Measurements from ENCODE around the gene MAML1. TPM values are rescaled to one million over a fixed set of nuclear protein-coding genes. Genes with fewer than 3 reads are reported as not detected.

Gene MAML1
- total and polyA plus RNA-seq, 7 experiments from 2014 or later, result 3.5 to 51.2 (median 33.4) TPM

DNA sequence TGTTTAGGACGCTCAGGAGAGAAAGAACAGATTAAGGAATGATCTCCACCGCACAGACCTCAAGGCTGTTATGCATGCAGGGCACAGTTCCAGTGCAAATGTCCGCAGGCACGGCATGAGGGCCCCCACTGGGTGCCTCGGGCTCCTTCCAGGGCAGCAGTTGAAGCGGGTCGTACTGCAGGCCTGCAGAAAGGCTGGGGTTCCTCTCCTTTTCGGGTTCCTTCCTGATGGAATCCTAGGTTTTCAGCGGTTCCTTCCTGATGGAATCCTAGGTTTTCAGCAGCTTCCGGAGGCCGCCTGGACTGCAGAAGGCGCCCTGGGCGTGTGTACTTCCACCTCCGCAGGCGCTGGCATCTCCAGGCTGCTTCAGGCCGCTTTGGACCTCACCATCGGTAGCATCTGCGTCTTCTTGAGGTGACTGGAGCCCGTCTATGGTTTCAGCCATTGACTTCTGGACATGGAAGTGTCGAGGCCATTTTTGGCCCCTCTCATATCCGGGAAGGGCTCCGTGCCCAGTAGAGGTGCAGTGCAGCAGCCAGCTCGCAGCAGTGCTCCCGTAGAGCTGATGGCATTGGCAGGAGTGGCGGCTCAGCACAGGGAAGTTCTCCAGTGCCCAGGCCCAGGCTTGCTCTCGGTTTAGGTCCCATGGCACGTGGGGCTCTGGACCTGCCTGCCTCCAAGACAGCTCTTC, 79.7 kb downstream of the MAML1 start:
- Mint-ChIP-seq H3K27ac (no peak overlapping the region), H3K27me3 (peaks cover 0 to 3% (median 0%) of the 10 kb centered on the region in 5 donors), H3K4me1 (peaks cover 0 to 9% (median 6%) of the 10 kb centered on the region in 7 donors), H3K9me3 (no peaks in the 10 kb centered on the region), H3K4me3 (no peak overlapping the region), H3K36me3 (peaks cover 0 to 21% (median 4%) of the 10 kb centered on the region in 5 donors)
- H3K9me3 ChIP-seq (ENCODE audit: control insufficient read depth in 2 of 3, low read length in 3 of 3), result no peaks in the 10 kb centered on the region
- H3K4me1 ChIP-seq (ENCODE audit: control insufficient read depth in 2 of 2, insufficient read depth in 2 of 2, low read length in 2 of 2), result no peaks in the 10 kb centered on the region
- POLR2A ChIA-PET, result interaction anchor here (0.8 to 1.5 kb wide), 2 partner anchors 8 to 9 kb away, joined by 3 to 8 read pairs; partner anchors contain the start of gene SQSTM1
- DNase-seq, result no peak
- H3K4me3 ChIP-seq (ENCODE audit: low read length), result no peak overlapping the region
- no peak for ATAC-seq
- no peak overlapping the region for H3K27ac ChIP-seq (ENCODE audit: low read depth, low read length)
- intact Hi-C loops (cut with micrococcal nuclease), result loop anchor here in 1 of 2 donors (10.0 kb wide), 1 partner anchor 1607 kb away; the partner anchor contains the start of gene HNRNPAB
- no peaks in the 10 kb centered on the region for H3K27me3 ChIP-seq (ENCODE audit: control insufficient read depth in 2 of 2, insufficient read depth in 2 of 2, low read length in 2 of 2)
- peaks cover 0 to 22% (median 0%) of the 10 kb centered on the region in 3 experiments for H3K36me3 ChIP-seq (ENCODE audit: control insufficient read depth in 2 of 3, insufficient read depth in 3 of 3, low read length in 3 of 3)
- CTCF ChIA-PET, result no interaction called here

DNA sequence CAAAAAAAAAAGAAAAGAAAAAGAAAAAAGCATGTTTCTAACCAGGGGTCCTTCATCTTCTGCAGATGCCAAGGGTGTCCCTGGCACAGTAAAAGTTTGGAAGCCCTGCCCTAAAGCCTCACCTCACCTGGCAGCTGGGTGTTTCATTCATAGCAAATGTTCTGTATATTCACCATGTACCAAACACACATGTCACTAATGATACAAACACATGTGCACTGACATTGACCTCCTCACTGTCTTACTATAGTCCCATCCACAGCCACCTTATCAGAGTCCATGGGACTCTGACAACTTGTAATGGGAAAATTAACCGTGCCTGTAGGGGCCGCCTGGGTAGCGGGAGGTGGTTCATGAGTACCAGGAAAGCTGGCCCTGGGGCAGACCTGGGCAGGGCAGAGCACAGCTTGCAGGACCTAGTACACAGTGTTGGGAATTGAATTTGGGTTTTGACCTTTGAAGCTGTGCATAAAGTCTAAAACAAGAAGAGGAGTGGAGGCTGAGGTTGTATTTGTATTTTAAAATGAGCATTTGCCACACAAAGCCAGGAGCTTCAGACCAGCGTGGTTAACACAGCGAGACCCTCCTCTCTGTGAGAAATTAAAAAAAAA, 80.5 kb downstream of the MAML1 start:
- Histone ChIP-seq H3K4me3 (ENCODE audit: low read length) (no peak overlapping the region), H3K27ac (ENCODE audit: low read depth, low read length) (no peak overlapping the region), H3K9me3 (ENCODE audit: control insufficient read depth in 2 of 3, low read length in 3 of 3) (no peaks in the 10 kb centered on the region), H3K4me1 (ENCODE audit: control insufficient read depth in 2 of 2, insufficient read depth in 2 of 2, low read length in 2 of 2) (peaks cover 0 to under 1% of the 10 kb centered on the region in 2 donors), H3K27me3 (ENCODE audit: control insufficient read depth in 2 of 2, insufficient read depth in 2 of 2, low read length in 2 of 2) (no peaks in the 10 kb centered on the region), H3K36me3 (ENCODE audit: control insufficient read depth in 2 of 3, insufficient read depth in 3 of 3, low read length in 3 of 3) (peaks cover 0 to 22% (median 0%) of the 10 kb centered on the region in 3 experiments)
- Mint-ChIP-seq H3K36me3 (peaks cover 0 to 21% (median 4%) of the 10 kb centered on the region in 5 donors), H3K9me3 (no peaks in the 10 kb centered on the region), H3K27me3 (peaks cover 0 to 3% (median 0%) of the 10 kb centered on the region in 5 donors), H3K4me1 (peaks cover 6 to 16% (median 10%) of the 10 kb centered on the region in 7 donors), H3K27ac (no peak overlapping the region), H3K4me3 (peak overlapping the region in 1 of 10 donors; percentile 5)
- CTCF ChIA-PET, result no interaction called here
- DNase-seq (no peak), ATAC-seq (no peak)
- intact Hi-C loops (cut with micrococcal nuclease), result loop anchor here in 1 of 2 donors (10.0 kb wide), 1 partner anchor 1608 kb away; the partner anchor contains the start of gene HNRNPAB
- POLR2A ChIA-PET, result no interaction called here

DNA sequence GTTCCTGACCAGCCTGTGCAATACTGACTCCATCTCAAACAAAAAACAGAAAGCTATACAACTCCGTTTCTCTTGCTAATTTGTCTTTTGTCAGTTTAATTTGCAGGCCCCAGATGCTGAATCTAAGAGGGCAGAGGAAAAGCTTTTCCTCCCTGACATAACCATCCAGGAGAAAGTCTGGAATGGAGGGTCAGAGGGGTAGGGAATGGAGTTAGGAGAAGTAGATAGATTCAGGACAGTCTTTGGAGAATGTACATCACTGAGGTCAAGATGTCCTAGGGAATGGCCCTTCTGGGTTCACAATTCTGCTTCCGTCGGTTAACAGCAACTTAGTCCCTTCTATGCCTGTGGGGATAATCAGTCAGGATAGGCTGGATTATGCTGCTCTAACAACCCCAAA, 81.5 kb downstream of the MAML1 start:
- H3K36me3 Mint-ChIP-seq, result peaks cover 0 to 21% (median 4%) of the 10 kb centered on the region in 5 donors
- Histone ChIP-seq H3K4me3 (ENCODE audit: low read length) (no peak overlapping the region), H3K9me3 (ENCODE audit: control insufficient read depth in 2 of 3, low read length in 3 of 3) (no peaks in the 10 kb centered on the region), H3K4me1 (ENCODE audit: control insufficient read depth in 2 of 2, insufficient read depth in 2 of 2, low read length in 2 of 2) (peaks cover 3 to 6% of the 10 kb centered on the region in 2 donors), H3K27ac (ENCODE audit: low read depth, low read length) (no peak overlapping the region), H3K27me3 (ENCODE audit: control insufficient read depth in 2 of 2, insufficient read depth in 2 of 2, low read length in 2 of 2) (no peaks in the 10 kb centered on the region), H3K36me3 (ENCODE audit: control insufficient read depth in 2 of 3, insufficient read depth in 3 of 3, low read length in 3 of 3) (peaks cover 0 to 22% (median 0%) of the 10 kb centered on the region in 3 experiments)
- peaks cover 0 to 3% (median 0%) of the 10 kb centered on the region in 5 donors for H3K27me3 Mint-ChIP-seq
- no peak for DNase-seq
- no peaks in the 10 kb centered on the region for H3K9me3 Mint-ChIP-seq
- CTCF ChIA-PET, result interaction anchor here (0.6 kb wide), 1 partner anchor 19 kb away, joined by 4 read pairs; no protein-coding TSS in a partner anchor
- peaks cover 8 to 22% (median 13%) of the 10 kb centered on the region in 7 donors for H3K4me1 Mint-ChIP-seq
- POLR2A ChIA-PET, result no interaction called here
- ATAC-seq, result no peak
- intact Hi-C loops (cut with micrococcal nuclease), result loop anchor here in 1 of 2 donors (10.0 kb wide), 1 partner anchor 1609 kb away; the partner anchor contains the start of gene HNRNPAB
- H3K4me3 Mint-ChIP-seq, result no peak overlapping the region
- H3K27ac Mint-ChIP-seq, result no peak overlapping the region

DNA sequence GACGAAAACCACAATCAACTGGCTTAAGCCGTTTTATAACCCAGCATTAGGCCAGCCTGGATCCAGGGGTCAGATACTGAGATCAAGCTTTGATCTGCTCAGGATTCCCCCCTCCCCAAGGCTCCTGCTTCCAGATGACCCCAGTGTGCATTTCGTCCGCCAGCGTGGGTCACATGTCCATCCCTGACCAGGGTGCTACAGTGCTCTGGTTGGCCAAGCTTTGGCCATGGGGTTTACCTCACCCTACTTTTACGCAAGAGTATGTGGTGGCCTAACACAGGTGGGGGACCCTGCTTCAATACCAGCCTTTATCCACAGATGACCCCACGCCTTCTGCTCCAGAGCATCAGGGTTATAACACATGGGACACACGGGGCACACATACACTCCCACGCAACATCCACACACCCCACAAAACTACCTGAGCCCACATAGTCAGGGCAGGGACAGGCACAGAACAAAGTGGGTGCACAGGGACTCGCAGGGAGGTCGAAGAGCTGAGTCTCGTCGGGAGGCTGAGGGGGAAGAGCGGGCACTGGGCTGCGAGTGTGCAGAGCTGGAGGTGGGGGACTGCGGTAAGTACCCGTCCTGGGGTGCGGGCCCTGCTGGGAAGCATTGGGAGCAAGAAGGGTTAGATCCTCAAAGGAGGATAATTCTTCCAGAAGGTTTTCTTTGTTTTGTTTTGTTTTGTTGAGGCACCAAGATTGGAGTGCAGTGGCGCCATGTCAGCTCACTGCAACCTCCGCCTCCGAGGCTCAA, 83.0 kb downstream of the MAML1 start:
- H3K27me3 Mint-ChIP-seq, result peaks cover 0 to 3% (median 0%) of the 10 kb centered on the region in 5 donors
- peak overlapping the region in 9 of 10 donors; percentile 27 to 68 (median 42) for H3K4me3 Mint-ChIP-seq
- H3K4me1 Mint-ChIP-seq, result peaks cover 16 to 31% (median 24%) of the 10 kb centered on the region in 7 donors
- no peaks in the 10 kb centered on the region for H3K9me3 ChIP-seq (ENCODE audit: control insufficient read depth in 2 of 3, low read length in 3 of 3)
- intact Hi-C loops (cut with micrococcal nuclease), result loop anchor here in 1 of 2 donors (5.0 to 10.0 kb wide), 2 partner anchors 477 to 1611 kb away; partner anchors contain the start of genes HNRNPAB and MAPK9
- DNase-seq (no peak), ATAC-seq (no peak)
- ChIA-PET POLR2A (interaction anchor here (1.9 to 10.0 kb wide), 2 partner anchors 11 to 192 kb away, joined by 7 to 136 read pairs; partner anchors contain the start of genes HNRNPH1 and MGAT4B), CTCF (no interaction called here)
- H3K4me3 ChIP-seq (ENCODE audit: low read length), result no peak overlapping the region
- peaks cover 17 to 19% of the 10 kb centered on the region in 2 donors for H3K4me1 ChIP-seq (ENCODE audit: control insufficient read depth in 2 of 2, insufficient read depth in 2 of 2, low read length in 2 of 2)
- H3K9me3 Mint-ChIP-seq, result no peaks in the 10 kb centered on the region
- peaks cover 0 to 18% (median 4%) of the 10 kb centered on the region in 5 donors for H3K36me3 Mint-ChIP-seq
- H3K27me3 ChIP-seq (ENCODE audit: control insufficient read depth in 2 of 2, insufficient read depth in 2 of 2, low read length in 2 of 2), result no peaks in the 10 kb centered on the region
- H3K27ac ChIP-seq (ENCODE audit: low read depth, low read length), result no peak overlapping the region
- H3K36me3 ChIP-seq (ENCODE audit: control insufficient read depth in 2 of 3, insufficient read depth in 3 of 3, low read length in 3 of 3), result peaks cover 0 to 22% (median 0%) of the 10 kb centered on the region in 3 experiments
- peak overlapping the region in 3 of 9 donors; percentile 21 to 91 (median 48) for H3K27ac Mint-ChIP-seq

DNA sequence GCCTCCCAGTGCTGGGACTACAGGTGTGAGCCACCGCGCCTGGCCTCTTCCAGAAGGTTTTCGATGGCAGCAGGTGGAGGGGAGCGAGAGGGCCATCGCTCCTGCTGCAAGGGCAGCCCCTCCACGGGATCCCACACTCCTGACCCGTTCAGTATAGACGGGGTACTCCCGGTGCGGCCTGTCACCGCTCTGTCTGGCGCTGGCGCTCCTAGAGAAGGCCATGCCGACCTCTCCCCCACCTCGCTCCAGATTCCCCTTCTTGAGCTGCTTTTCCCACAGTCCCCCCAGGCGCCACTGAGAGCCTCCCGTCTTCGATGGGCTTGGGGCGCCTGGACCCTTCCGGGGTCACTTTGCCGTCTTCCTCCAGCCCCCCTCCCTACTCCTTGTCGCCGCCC, 83.8 kb downstream of the MAML1 start:
- Mint-ChIP-seq H3K27ac (no peak overlapping the region), H3K36me3 (peaks cover 0 to 18% (median 4%) of the 10 kb centered on the region in 5 donors)

More for the DNA sequence above, 83.8 kb downstream of the MAML1 start:
- Mint-ChIP-seq H3K4me1 (peaks cover 16 to 31% (median 24%) of the 10 kb centered on the region in 7 donors), H3K27me3 (peaks cover 0 to 3% (median 0%) of the 10 kb centered on the region in 5 donors), H3K9me3 (no peaks in the 10 kb centered on the region), H3K4me3 (peak overlapping the region in 3 of 10 donors; percentile 16 to 68 (median 21))
- ATAC-seq (no peak), DNase-seq (no peak)
- POLR2A ChIA-PET, result interaction anchor here (1.9 to 10.0 kb wide), 2 partner anchors 11 to 193 kb away, joined by 7 to 136 read pairs; partner anchors contain the start of genes HNRNPH1 and MGAT4B
- Histone ChIP-seq H3K27me3 (ENCODE audit: control insufficient read depth in 2 of 2, insufficient read depth in 2 of 2, low read length in 2 of 2) (no peaks in the 10 kb centered on the region), H3K27ac (ENCODE audit: low read depth, low read length) (no peak overlapping the region), H3K9me3 (ENCODE audit: control insufficient read depth in 2 of 3, low read length in 3 of 3) (no peaks in the 10 kb centered on the region), H3K4me3 (ENCODE audit: low read length) (no peak overlapping the region), H3K4me1 (ENCODE audit: control insufficient read depth in 2 of 2, insufficient read depth in 2 of 2, low read length in 2 of 2) (peaks cover 17 to 19% of the 10 kb centered on the region in 2 donors), H3K36me3 (ENCODE audit: control insufficient read depth in 2 of 3, insufficient read depth in 3 of 3, low read length in 3 of 3) (peaks cover 0 to 29% (median 0%) of the 10 kb centered on the region in 3 experiments)
- intact Hi-C loops (cut with micrococcal nuclease), result loop anchor here in 1 of 2 donors (5.0 to 10.0 kb wide), 2 partner anchors 476 to 1612 kb away; partner anchors contain the start of genes HNRNPAB and MAPK9
- CTCF ChIA-PET, result no interaction called here

All from naive thymus-derived CD4-positive, alpha-beta T cell (primary cell).